SK-N-MC (cell line): ENCODE data around the gene CYP46A1.

Experiments used
- DNase-seq: peaks from one replicate; pipeline ENCODE4 v3.0.0-alpha.2; 2011; ENCODE audit warnings: low read depth, low spot score
- H3K27ac ChIP-seq: fragments of 200-600 bp; sonication (generic); 2 replicates; pipeline ENCODE4 v1.5.1; 2016; ENCODE audit warnings: mixed run types
- H3K36me3 ChIP-seq: fragments of 200-600 bp; sonication (generic); 2 replicates; pipeline ENCODE4 v1.6.1; 2017; ENCODE audit warnings: antibody characterized with exemption, low read length, mixed read lengths; ENCODE audit not compliant: insufficient read depth
- H3K4me3 ChIP-seq: fragments of 200-600 bp; sonication (generic); 2 replicates; pipeline ENCODE4 v1.5.1; 2016
- H3K9ac ChIP-seq: fragments of 200-600 bp; sonication (generic); 2 replicates; pipeline ENCODE4 v1.8.0; 2017; ENCODE audit warnings: mixed run types, mixed read lengths; ENCODE audit not compliant: insufficient read length
- H3K9me3 ChIP-seq: fragments of 200-600 bp; sonication (generic); 2 replicates; pipeline ENCODE4 v1.6.1; 2017; ENCODE audit warnings: low read depth, mild to moderate bottlenecking, antibody characterized with exemption, low read length, moderate library complexity, mixed read lengths
- EZH2 ChIP-seq: fragments of 200-600 bp; sonication (generic); IDR thresholded peaks from one replicate; pipeline ENCODE4 v1.6.1; 2017; ENCODE audit warnings: antibody characterized with exemption
- FOXP2 ChIP-seq: optimal IDR thresholded peaks from 2 replicates; pipeline ENCODE3; 2011; ENCODE audit warnings: mild to moderate bottlenecking, moderate library complexity; ENCODE audit not compliant: insufficient read depth; ENCODE audit errors: extremely low read length, control extremely low read depth
- POLR2AphosphoS5 ChIP-seq: IDR thresholded peaks from 2 replicates; pipeline ENCODE4 v1.6.1; 2012; ENCODE audit warnings: mild to moderate bottlenecking, low read depth, low read length, borderline replicate concordance

CYP46A1 gene

GRCh38 chr14:99742509-99743487 is 58.7 kb downstream of the CYP46A1 start:
- H3K9me3 ChIP-seq, result no peaks in the 10 kb centered on the region
- H3K9ac ChIP-seq, result no peak overlapping the region
- no peak overlapping the region for H3K4me3 ChIP-seq
- H3K36me3 ChIP-seq, result no peaks in the 10 kb centered on the region
- no peak for TF ChIP-seq EZH2
- TF ChIP-seq FOXP2, result no peak
- no peak for TF ChIP-seq POLR2AphosphoS5
- H3K27ac ChIP-seq, result no peak overlapping the region
- DNase-seq, result no peak

GRCh38 chr14:99744199-99744872 is 60.2 kb downstream of the CYP46A1 start:
- peak overlapping the region; percentile 97 for H3K27ac ChIP-seq
- peak; percentile 73 for DNase-seq
- TF ChIP-seq POLR2AphosphoS5, result no peak
- no peak for TF ChIP-seq EZH2
- no peak for TF ChIP-seq FOXP2
- no peaks in the 10 kb centered on the region for H3K36me3 ChIP-seq
- peak overlapping the region; percentile 71 for H3K4me3 ChIP-seq
- H3K9me3 ChIP-seq, result no peaks in the 10 kb centered on the region
- H3K9ac ChIP-seq, result peak overlapping the region; percentile 51

- Histone ChIP-seq H3K4me3 (peak overlapping the region; percentile 71), H3K9ac (peak overlapping the region; percentile 51), H3K27ac (peak overlapping the region; percentile 97), H3K9me3 (no peaks in the 10 kb centered on the region), H3K36me3 (no peaks in the 10 kb centered on the region)
- no peak for DNase-seq
- TF ChIP-seq FOXP2 (no peak), EZH2 (no peak), POLR2AphosphoS5 (no peak)
Observed at GRCh38 chr14:99744873-99745224, 60.8 kb downstream of the CYP46A1 start.

- no peak for DNase-seq
- Histone ChIP-seq H3K27ac (peak overlapping the region; percentile 97), H3K4me3 (peak overlapping the region; percentile 71), H3K9me3 (no peaks in the 10 kb centered on the region), H3K36me3 (no peaks in the 10 kb centered on the region), H3K9ac (peak overlapping the region; percentile 2)
- TF ChIP-seq EZH2 (no peak), FOXP2 (no peak), POLR2AphosphoS5 (no peak)
Observed at GRCh38 chr14:99745307-99745951, 61.3 kb downstream of the CYP46A1 start.

GRCh38 chr14:99747167-99747566 is 63.1 kb downstream of the CYP46A1 start:
- Histone ChIP-seq H3K36me3 (no peaks in the 10 kb centered on the region), H3K4me3 (peak overlapping the region; percentile 65), H3K9ac (peak overlapping the region; percentile 36), H3K9me3 (no peaks in the 10 kb centered on the region), H3K27ac (peak overlapping the region; percentile 97)
- DNase-seq, result no peak
- TF ChIP-seq POLR2AphosphoS5 (no peak), EZH2 (no peak), FOXP2 (no peak)

GRCh38 chr14:99747582-99748330 is 63.7 kb downstream of the CYP46A1 start:
- no peak overlapping the region for H3K4me3 ChIP-seq
- TF ChIP-seq FOXP2 (no peak), EZH2 (no peak), POLR2AphosphoS5 (no peak)
- H3K9me3 ChIP-seq, result no peaks in the 10 kb centered on the region
- no peak overlapping the region for H3K9ac ChIP-seq
- no peak for DNase-seq
- H3K27ac ChIP-seq, result peak overlapping the region; percentile 97
- no peaks in the 10 kb centered on the region for H3K36me3 ChIP-seq

GRCh38 chr14:99748529-99748928 is 64.4 kb downstream of the CYP46A1 start:
- no peak overlapping the region for H3K4me3 ChIP-seq
- no peak overlapping the region for H3K27ac ChIP-seq
- H3K9ac ChIP-seq, result no peak overlapping the region
- no peak for DNase-seq
- TF ChIP-seq POLR2AphosphoS5, result no peak
- no peak for TF ChIP-seq FOXP2
- TF ChIP-seq EZH2, result no peak
- H3K9me3 ChIP-seq, result no peaks in the 10 kb centered on the region
- H3K36me3 ChIP-seq, result no peaks in the 10 kb centered on the region

- Histone ChIP-seq H3K9ac (no peak overlapping the region), H3K27ac (no peak overlapping the region), H3K4me3 (no peak overlapping the region), H3K36me3 (no peaks in the 10 kb centered on the region), H3K9me3 (no peaks in the 10 kb centered on the region)
- TF ChIP-seq EZH2 (no peak), FOXP2 (no peak), POLR2AphosphoS5 (no peak)
- no peak for DNase-seq
Observed at GRCh38 chr14:99749142-99749541, 65.0 kb downstream of the CYP46A1 start.
